B cell (primary cell): ENCODE data around the gene MYZAP.
"Not testable (repeated sequence)": the region's sequence is repeated elsewhere in the genome, so short reads cannot be mapped to it uniquely, and the experiment has no call there.

Experiments used
- EZH2 ChIP-seq: IDR thresholded peaks from 2 replicates; pipeline ENCODE4 v1.6.1; 2012; ENCODE audit warnings: borderline replicate concordance, low read depth, mild to moderate bottlenecking, moderate library complexity, low read length; ENCODE audit not compliant: insufficient read depth, poor library complexity, severe bottlenecking
- TF ChIP-seq, protein P1 (sequence below): fragments of 200-600 bp; IDR thresholded peaks from one replicate; pipeline ENCODE4 v1.8.0; 2022; ENCODE audit warnings: antibody characterized with exemption, mild to moderate bottlenecking

DNA sequence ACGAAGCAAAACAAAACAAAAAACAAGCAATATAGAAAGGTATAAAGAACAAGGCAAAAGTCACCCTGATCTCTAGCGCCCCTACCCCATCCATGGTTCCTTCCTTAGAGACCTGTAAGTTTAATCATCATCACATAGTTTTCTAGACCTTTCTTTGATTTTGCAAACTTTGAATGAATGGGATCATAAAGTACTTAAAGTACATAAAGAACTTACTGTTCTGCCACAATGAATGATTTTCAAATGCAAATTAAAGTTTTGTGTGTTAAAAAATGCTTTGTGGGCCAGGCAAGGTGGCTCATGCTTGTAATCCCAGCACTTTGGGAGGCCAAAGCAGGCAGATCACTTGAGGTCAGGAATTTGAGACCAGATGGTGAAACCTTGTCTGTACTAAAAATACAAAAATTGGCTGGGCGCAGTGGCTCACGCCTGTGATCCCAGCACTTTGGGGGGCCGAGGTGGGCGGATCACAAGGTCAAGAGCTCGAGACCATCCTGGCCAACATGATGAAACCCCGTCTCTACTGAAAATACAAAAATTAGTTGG, 24.3 kb downstream of the MYZAP start:
- TF ChIP-seq, protein P1, sequence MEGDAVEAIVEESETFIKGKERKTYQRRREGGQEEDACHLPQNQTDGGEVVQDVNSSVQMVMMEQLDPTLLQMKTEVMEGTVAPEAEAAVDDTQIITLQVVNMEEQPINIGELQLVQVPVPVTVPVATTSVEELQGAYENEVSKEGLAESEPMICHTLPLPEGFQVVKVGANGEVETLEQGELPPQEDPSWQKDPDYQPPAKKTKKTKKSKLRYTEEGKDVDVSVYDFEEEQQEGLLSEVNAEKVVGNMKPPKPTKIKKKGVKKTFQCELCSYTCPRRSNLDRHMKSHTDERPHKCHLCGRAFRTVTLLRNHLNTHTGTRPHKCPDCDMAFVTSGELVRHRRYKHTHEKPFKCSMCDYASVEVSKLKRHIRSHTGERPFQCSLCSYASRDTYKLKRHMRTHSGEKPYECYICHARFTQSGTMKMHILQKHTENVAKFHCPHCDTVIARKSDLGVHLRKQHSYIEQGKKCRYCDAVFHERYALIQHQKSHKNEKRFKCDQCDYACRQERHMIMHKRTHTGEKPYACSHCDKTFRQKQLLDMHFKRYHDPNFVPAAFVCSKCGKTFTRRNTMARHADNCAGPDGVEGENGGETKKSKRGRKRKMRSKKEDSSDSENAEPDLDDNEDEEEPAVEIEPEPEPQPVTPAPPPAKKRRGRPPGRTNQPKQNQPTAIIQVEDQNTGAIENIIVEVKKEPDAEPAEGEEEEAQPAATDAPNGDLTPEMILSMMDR, result not testable (repeated sequence)
- TF ChIP-seq EZH2, result not testable (repeated sequence)
